GM18519 (cell line): ENCODE data around the gene GRID1.
"Not testable (repeated sequence)": the region's sequence is repeated elsewhere in the genome, so short reads cannot be mapped to it uniquely, and the experiment has no call there.

Experiments
- ATAC-seq: cut with Tn5 transposase; IDR thresholded peaks from one replicate; pipeline ENCODE4 v1.9.1; 2021; ENCODE audit warnings: mild to moderate bottlenecking, moderate library complexity; ENCODE audit not compliant: unreplicated experiment, low FRiP score

The GRID1 gene

DNA sequence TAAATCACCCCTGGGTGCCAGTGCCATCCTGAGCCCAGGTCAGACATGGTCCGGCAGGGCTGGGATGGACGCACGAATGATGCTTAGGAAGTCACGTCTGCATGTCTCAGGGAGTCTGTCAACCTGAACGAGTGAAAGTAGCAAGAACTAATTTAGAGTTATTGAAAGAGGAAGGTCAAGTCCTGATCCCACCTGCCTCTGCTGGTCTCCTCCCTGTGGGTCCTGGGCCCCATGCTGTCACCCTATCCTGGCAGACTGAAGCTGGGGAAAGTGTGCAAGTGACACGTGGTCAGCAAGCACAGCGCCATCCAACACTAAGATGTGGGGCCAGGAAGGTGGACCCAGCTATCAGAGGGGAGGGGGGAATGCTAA lies 26.1 kb upstream of the GRID1 start:
- ATAC-seq = peak; percentile 61

DNA sequence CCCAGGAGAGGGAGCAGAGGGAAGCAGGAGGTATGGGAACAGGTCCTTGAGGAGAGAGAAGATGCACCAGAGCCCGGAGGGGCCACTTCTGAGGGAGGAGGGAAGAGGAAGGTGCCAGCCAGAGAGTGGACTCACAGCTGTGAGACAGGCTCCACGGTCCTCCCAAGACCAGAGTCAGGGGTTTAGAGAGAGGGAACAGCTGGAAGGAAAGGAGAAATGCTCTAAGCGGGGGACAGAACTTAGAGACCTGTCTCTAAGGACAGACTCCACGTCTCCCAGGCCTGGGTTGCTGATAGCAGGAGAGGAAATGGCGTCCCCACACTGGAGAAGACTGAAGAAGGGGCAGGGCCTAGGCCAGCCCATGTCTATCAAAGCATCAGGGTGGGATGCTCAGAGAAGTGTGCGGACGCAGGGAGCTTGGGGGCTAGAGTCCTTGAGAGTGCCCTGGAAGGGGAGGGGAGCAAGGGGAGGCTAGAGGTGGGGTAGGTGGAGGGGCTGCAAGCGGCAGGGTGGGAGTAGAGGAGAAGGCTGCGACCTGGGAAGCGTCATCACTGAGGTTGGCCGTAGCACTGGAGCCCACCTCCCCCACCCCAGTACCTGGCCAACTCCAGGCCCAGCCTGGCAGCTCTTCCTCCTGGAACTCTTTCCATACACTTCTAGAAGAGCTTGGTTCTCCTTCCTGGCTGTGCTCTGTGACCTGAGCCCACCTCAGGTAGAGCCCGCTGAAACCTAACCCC lies 25.6 kb upstream of the GRID1 start:
- peak; percentile 25 for ATAC-seq

DNA sequence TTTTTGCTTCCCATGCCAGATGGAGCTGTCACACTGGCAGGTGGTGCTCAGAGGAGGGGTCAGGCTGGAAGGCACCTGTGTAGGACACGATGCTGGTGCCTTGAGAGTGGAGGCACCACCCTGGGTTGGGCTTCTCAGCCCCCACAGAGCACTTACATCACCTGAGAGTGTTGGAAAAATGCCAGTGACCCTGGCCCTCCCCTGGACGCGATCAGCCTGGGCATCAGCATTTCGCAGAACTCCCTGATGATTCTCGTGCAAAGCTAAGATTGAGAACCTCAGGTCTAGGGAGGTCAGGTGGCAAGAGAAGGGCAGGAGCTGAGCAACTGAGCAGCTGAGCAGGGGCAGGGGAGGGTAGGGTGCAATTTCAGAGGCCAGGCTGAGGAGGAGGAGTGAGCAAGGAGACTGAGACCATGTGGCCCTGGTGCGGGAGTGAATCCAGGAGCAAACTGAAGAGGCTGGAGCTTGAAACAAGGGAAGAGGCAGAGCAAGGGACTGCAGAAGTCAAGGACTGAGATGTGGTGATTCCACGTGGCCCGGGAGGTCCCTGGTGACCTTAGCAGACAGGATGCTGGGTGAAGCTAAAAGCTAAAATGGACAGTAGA lies 24.7 kb upstream of the GRID1 start:
- ATAC-seq = no peak

DNA sequence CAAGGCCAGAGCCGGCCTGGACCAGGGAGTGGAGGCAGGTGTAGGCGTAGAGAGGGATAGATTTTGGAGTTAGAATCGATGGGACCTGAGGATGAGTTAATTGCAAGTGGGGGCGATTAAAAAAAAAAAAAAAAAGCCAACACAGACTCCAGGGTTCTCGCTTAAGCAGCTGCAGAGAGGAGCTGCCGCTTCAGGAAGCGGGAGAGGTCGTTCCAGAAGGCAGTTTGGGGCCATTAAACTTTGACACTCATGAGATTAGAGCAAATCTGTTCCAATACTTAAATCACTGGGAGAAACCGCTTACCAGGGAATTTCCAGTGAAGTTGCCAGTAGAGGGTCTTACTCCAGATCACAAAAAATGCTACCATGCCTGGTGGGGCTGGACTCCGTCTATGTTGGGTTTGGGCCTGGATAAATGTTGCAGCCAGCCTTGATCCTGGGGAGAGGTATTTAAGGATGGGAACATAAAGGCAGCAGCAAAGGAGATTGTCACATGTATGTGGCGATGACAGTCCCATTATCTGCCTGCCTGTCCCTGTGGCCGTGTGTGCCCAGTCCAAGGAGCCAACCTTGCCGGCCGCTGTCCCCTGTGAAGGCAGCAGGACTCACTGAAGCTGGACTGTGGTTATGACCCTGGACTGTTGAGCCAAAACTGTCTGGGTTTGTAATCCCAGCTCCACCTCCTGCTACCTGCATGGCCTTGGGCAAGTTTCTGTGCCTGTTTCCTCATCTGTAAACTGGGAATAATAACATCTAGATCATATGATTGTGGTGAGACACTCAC lies 23.9 kb upstream of the GRID1 start:
- ATAC-seq = no peak

GRCh38 chr10:86389441-86390193 lies 23.0 kb upstream of the GRID1 start:
- ATAC-seq = peak; percentile 35

- not testable (repeated sequence) for ATAC-seq
These were observed 22.5 kb upstream of the GRID1 start for GRCh38 chr10:86389109-86389440.

- ATAC-seq = no peak
These were observed 21.6 kb upstream of the GRID1 start for GRCh38 chr10:86388119-86388704.

DNA sequence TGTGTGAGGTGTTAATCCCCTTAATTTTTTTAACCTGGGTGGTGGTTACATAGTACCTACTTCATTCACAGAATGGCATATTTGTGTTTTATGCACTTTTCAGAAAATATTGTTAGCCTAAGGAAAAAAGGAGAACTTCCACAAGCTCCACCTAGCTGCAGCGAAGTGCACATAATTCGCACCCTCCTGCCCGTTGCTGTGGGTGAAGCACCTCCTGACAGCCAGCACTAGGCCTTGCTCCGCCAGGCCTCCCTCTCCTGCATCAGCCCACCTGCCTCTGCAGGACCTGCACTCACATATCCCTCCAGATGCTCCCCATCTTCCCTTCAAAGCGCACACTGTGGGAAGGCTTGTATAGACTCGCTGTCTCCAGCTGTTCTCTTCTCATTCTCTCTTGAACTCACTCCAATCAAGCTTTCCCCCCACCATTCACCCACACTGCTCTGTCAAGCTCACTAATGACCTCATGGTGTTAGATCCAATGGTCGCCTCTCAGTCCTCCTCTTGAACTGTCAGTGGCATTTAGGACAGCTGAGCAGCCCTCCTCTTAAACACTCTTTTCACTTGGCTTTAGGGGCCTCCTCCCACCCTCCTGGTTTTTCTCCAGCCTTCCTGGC lies 20.7 kb upstream of the GRID1 start:
- no peak for ATAC-seq

- ATAC-seq = no peak
These were observed 19.2 kb upstream of the GRID1 start for GRCh38 chr10:86385806-86386205.

GRCh38 chr10:86377797-86378146 lies 11.2 kb upstream of the GRID1 start:
- ATAC-seq = no peak

GRCh38 chr10:86376852-86377796 lies 10.5 kb upstream of the GRID1 start:
- peak; percentile 96 for ATAC-seq

DNA sequence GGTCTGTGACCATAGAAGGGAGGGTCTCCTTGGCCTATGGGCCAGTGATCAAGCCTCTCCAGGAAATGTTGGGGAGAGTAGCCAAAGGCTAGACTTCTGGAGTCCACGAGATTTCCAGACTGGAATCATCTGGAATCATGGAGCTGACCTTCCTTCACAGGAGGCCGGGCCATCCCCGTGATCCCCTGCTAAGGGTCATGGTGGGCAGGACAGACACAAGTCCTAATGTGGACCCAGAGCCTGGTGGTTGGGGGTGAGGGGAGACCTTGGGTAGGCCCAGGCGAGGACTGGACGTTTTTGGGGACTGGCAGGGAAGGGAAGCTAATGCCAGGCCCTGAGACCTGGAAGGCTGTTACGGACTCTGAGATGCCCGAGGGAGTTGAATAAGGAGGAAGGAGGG lies 9.8 kb upstream of the GRID1 start:
- ATAC-seq = no peak

GRCh38 chr10:86375204-86375603 lies 8.6 kb upstream of the GRID1 start:
- ATAC-seq = no peak

GRCh38 chr10:86374664-86375063 lies 8.1 kb upstream of the GRID1 start:
- ATAC-seq = no peak

- ATAC-seq = no peak
These were observed 7.2 kb upstream of the GRID1 start for GRCh38 chr10:86373828-86374227.

DNA sequence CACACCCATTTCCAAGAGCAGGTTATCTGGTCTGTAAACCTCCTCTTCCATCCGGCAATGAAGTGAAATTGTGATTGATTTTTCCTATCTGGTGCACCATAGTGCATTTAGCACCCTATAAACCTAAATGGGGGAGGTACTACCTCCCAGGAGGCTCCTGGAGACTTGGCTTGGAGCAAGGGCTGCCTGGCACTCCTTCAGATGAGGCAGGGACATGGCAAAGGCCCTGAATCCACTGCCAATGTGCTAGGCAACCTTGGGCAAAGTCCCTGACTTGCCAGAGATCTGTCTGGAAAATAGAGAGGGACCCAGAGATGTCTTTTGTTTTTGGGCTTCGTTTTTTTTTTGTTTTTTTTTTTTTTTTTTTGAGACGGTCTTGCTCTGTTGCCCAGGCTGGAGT lies 6.7 kb upstream of the GRID1 start:
- ATAC-seq = no peak

DNA sequence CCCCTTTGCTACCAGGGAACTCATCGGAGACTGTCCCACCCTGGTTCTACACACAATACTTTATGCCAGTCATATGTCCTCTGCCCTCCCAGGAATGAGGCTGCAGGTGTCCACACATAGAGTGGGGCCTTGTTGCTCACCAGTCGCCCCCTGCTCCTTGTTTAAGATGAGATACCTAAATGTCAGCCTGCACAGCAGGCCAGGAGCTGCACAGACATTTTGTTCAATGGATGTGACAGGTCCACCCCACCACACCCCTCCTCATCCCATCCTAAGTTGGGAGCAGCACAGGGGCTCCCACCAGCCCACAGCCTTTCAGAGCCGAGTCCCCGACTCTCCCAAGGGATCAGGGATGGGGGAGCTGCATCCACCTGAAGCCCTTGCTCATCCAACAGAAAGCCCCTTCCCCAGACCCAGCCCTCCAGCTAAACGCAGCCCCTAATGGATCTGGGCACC lies 6.2 kb upstream of the GRID1 start:
- no peak for ATAC-seq

GRCh38 chr10:86372119-86372783 lies 5.7 kb upstream of the GRID1 start:
- ATAC-seq = no peak

- ATAC-seq = no peak
These were observed 5.1 kb upstream of the GRID1 start for GRCh38 chr10:86371691-86372090.
